Right lobe of liver (tissue), 4 donors: ENCODE results near the gene IDI1.

Experiments
- CTCF ChIP-seq, 4 donors: fragments of 200-600 bp in 3 of 4; fragments of 450-650 bp in 1 of 4; IDR thresholded peaks; one replicate each; pipeline versions ENCODE4 v1.5.1 to v1.8.0; 2016 to 2022; ENCODE audit warnings: antibody characterized with exemption in 4 of 4, mild to moderate bottlenecking in 2 of 4
- POLR2A ChIP-seq: fragments of 450-650 bp; IDR thresholded peaks from one replicate; pipeline ENCODE4 v1.6.1; 2017; ENCODE audit warnings: antibody characterized with exemption, mild to moderate bottlenecking
- donor health status: DM: no; HTN: no; CAD: no.
- donor health status: DM: no; HTN: no; CAD: no.
- donor health status: DM: no; HTN: yes; CAD: no.

DNA sequence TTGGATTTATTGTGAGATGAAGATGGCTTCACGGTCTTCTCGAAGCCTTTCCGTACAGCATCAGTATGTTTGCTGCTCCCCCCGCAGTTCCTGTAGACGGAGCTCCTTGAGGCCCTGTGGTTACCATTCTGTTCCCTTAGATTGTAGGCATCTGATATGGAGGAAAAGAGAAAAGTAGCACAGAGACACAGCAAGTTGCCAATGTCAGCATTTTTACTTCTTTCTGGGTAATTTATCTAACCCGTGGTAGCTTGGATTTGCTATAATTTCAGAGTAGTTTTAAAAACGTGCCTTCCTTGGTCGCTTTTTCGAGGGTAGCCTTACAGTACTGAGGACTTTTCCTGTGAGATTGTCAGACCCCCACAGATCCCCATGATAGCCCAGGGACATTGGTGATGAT lies 44.8 kb upstream of the IDI1 start:
- TF ChIP-seq CTCF (IDR thresholded peaks at IDR 0.05) (no peak), POLR2A (no peak)
